Skeletal muscle tissue (tissue), 4 donors: ENCODE results near the gene CBFB. TPM values are rescaled to one million over a fixed set of nuclear protein-coding genes. Genes with fewer than 3 reads are reported as not detected.

Experiments used
- H3K27ac ChIP-seq: one replicate; pipeline ENCODE4 v1.7.0; 2013; ENCODE audit warnings: mild to moderate bottlenecking, low read depth, low read length, inconsistent platforms
- H3K27me3 ChIP-seq, 3 donors: one replicate each; pipeline ENCODE4 v1.7.0; 2013; ENCODE audit warnings: low read length in 3 of 3; ENCODE audit not compliant: control insufficient read depth in 3 of 3, insufficient read depth in 3 of 3
- H3K36me3 ChIP-seq, 3 donors: one replicate each; pipeline ENCODE4 v1.7.0; 2013; ENCODE audit warnings: low read length in 3 of 3; ENCODE audit not compliant: control insufficient read depth in 3 of 3, insufficient read depth in 3 of 3
- H3K4me1 ChIP-seq, 3 donors: one replicate each; pipeline ENCODE4 v1.7.0; 2013; ENCODE audit warnings: low read length in 3 of 3, mild to moderate bottlenecking in 3 of 3; ENCODE audit not compliant: control insufficient read depth in 3 of 3, insufficient read depth in 3 of 3
- H3K4me3 ChIP-seq, 3 donors: one replicate each; pipeline ENCODE4 v1.7.0; 2013; ENCODE audit warnings: low read length in 3 of 3
- H3K9ac ChIP-seq, 3 donors: one replicate each; pipeline ENCODE4 v1.7.0; 2013; ENCODE audit warnings: low read length in 3 of 3, mild to moderate bottlenecking in 3 of 3, moderate library complexity in 2 of 3, low read depth in 1 of 3
- H3K9me3 ChIP-seq, 3 donors: one replicate each; pipeline ENCODE4 v1.7.0; 2013; ENCODE audit warnings: low read length in 3 of 3; ENCODE audit not compliant: control insufficient read depth in 3 of 3
- total RNA-seq: library from RNA; depleted of rRNA; stranded (reverse); fragments of >200 nt; gene quantifications from one replicate; pipeline ENCODE4 v1.2.3, GENCODE V29; 2014
- donor health status: Osteomylitis.

Gene CBFB
- total RNA-seq, 1 donor from 2014 or later, result 33.9 TPM

- H3K9ac ChIP-seq, result no peak overlapping the region
- H3K4me3 ChIP-seq, result no peak overlapping the region
- H3K27me3 ChIP-seq, result no peaks in the 10 kb centered on the region
- H3K27ac ChIP-seq, result no peak overlapping the region
- peaks cover 27 to 43% (median 34%) of the 10 kb centered on the region in 3 donors for H3K36me3 ChIP-seq
- H3K9me3 ChIP-seq, result no peaks in the 10 kb centered on the region
- H3K4me1 ChIP-seq, result peaks cover 26 to 28% (median 27%) of the 10 kb centered on the region in 3 donors
These were observed 100.5 kb downstream of the CBFB start for GRCh38 chr16:67129422-67129821.

- Histone ChIP-seq H3K4me1 (peaks cover 0 to 7% (median 5%) of the 10 kb centered on the region in 3 donors), H3K4me3 (no peak overlapping the region), H3K9ac (no peak overlapping the region), H3K27ac (no peak overlapping the region), H3K9me3 (no peaks in the 10 kb centered on the region), H3K36me3 (peaks cover 62 to 81% (median 65%) of the 10 kb centered on the region in 3 donors), H3K27me3 (no peaks in the 10 kb centered on the region)
These were observed 108.7 kb downstream of the CBFB start for GRCh38 chr16:67137605-67138004.

DNA sequence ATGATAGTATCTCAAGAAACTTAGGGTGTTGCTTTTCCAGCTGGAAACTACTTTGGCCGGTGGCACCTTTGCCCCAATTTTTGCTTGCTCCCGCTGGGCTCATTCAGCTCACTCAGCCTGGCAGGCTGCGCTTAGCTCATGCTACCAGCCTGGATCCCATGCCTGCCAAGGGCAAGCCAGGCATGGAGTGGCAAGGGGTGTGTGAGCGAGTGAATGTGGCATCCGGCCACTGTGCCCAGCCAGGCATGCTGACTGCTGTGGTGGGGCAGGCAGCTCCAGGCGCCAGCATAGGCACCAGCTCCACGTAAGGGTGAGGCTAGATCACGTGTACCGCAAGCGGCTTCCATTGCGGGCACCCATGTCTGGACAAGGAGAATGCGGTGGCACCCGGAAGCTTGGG lies 112.4 kb downstream of the CBFB start:
- Histone ChIP-seq H3K9me3 (no peaks in the 10 kb centered on the region), H3K36me3 (peaks cover 73 to 88% (median 77%) of the 10 kb centered on the region in 3 donors), H3K27me3 (no peaks in the 10 kb centered on the region), H3K9ac (no peak overlapping the region), H3K4me3 (no peak overlapping the region), H3K4me1 (peaks cover 0 to 7% (median 5%) of the 10 kb centered on the region in 3 donors), H3K27ac (no peak overlapping the region)

- Histone ChIP-seq H3K9me3 (no peaks in the 10 kb centered on the region), H3K9ac (no peak overlapping the region), H3K4me3 (no peak overlapping the region), H3K27me3 (peaks cover 0 to under 1% (median 0%) of the 10 kb centered on the region in 3 donors), H3K27ac (no peak overlapping the region), H3K36me3 (peaks cover 80 to 90% (median 84%) of the 10 kb centered on the region in 3 donors), H3K4me1 (peaks cover 0 to 7% (median 5%) of the 10 kb centered on the region in 3 donors)
These were observed 113.4 kb downstream of the CBFB start for GRCh38 chr16:67142342-67142741.

- Histone ChIP-seq H3K4me1 (peaks cover 0 to 7% (median 5%) of the 10 kb centered on the region in 3 donors), H3K27me3 (peaks cover 0 to 21% (median 5%) of the 10 kb centered on the region in 3 donors), H3K27ac (no peak overlapping the region), H3K9me3 (no peaks in the 10 kb centered on the region), H3K4me3 (no peak overlapping the region), H3K36me3 (peaks cover 81 to 91% (median 85%) of the 10 kb centered on the region in 3 donors), H3K9ac (no peak overlapping the region)
These were observed 116.0 kb downstream of the CBFB start for GRCh38 chr16:67144943-67145342.

GRCh38 chr16:67145746-67146145 lies 116.8 kb downstream of the CBFB start:
- no peak overlapping the region for H3K4me3 ChIP-seq
- peaks cover 0 to 21% (median 12%) of the 10 kb centered on the region in 3 donors for H3K27me3 ChIP-seq
- no peaks in the 10 kb centered on the region for H3K9me3 ChIP-seq
- no peak overlapping the region for H3K9ac ChIP-seq
- H3K36me3 ChIP-seq, result peaks cover 74 to 83% (median 77%) of the 10 kb centered on the region in 3 donors
- H3K27ac ChIP-seq, result no peak overlapping the region
- peaks cover 4 to 8% (median 8%) of the 10 kb centered on the region in 3 donors for H3K4me1 ChIP-seq

DNA sequence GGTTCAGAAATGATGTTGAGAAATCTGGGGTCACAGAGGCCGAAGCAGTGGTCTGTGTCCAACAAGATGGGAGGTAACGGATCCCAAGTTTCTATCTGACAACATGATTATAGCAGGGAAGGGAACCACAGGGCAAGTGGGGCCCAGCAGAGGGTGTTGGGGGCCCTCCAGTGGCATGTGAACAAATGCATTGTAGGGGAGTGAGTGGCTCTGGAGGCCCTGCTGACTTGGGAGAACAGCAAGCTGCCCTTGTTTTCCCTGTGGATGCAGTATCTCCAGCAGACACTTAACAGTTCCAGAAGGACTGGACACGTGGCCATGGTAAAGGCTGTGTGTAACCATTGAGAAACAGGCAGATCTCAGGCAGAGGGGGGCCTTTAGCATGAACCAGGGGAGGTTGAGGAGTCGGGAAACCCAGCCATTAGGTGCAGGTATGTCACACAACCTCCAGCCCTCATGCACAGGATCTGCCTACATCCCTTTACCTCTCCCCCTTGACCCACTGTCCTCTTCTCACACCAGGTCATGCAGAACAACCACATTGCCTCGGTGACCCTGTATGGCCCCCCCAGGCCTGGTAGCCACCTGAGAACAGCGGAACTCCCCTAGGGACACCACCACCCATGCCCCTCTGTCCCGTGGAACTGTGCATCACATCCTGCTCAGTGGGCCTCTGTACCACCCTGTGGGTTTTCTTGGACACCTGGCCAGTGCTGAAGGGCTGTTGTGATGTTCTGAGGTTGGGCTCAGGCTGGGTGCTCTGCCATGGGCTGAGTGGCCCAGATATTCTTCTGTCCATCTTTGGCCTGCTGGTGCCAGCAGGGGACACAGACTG lies 117.8 kb downstream of the CBFB start:
- Histone ChIP-seq H3K9me3 (no peaks in the 10 kb centered on the region), H3K4me3 (no peak overlapping the region), H3K27me3 (peaks cover 0 to 21% (median 17%) of the 10 kb centered on the region in 3 donors)

DNA sequence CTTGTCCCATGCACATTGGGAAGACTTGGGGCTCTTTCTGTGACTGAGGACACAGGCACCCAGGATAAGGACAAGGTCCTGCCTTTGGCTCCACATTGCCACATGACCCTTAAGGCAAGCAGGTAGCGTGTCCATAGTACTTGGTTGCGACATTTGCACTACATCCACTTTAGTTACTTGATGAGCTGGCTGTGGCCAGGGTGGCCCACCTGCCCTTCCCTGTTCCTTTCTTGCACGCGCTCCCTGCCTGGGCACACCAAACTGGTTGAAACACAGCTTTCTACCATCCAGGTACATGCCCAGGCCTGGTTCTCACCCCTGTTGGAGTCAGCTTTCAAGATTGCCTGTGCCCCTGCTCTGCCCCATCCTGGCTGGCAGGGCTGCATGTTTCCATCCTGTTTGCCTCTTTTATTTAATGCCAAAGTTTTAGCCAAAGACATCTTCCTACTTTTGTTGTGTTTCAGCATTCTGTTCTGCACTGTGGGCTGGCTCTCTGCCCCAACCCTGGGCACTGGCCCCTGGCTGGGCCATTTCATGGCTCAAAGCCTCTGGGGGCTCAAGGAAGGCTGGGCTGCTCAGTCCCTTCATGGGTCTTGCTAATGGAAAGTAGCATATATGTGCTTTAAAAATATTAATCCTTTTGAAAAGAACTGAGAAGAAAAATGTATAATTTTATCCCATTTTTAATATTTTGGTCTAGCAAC lies 118.6 kb downstream of the CBFB start:
- no peaks in the 10 kb centered on the region for H3K9me3 ChIP-seq
- H3K4me1 ChIP-seq, result peaks cover 4 to 11% (median 9%) of the 10 kb centered on the region in 3 donors
- H3K4me3 ChIP-seq, result no peak overlapping the region
- H3K36me3 ChIP-seq, result peaks cover 57 to 65% (median 59%) of the 10 kb centered on the region in 3 donors
- H3K27ac ChIP-seq, result no peak overlapping the region
- H3K9ac ChIP-seq, result no peak overlapping the region
- H3K27me3 ChIP-seq, result peaks cover 0 to 21% (median 17%) of the 10 kb centered on the region in 3 donors

More for the DNA sequence above, 117.8 kb downstream of the CBFB start:
- H3K27ac ChIP-seq, result no peak overlapping the region
- peaks cover 64 to 73% (median 67%) of the 10 kb centered on the region in 3 donors for H3K36me3 ChIP-seq
- peaks cover 4 to 11% (median 9%) of the 10 kb centered on the region in 3 donors for H3K4me1 ChIP-seq
- H3K9ac ChIP-seq, result no peak overlapping the region

- Histone ChIP-seq H3K9ac (no peak overlapping the region), H3K36me3 (peaks cover 51 to 60% (median 55%) of the 10 kb centered on the region in 3 donors)
These were observed 119.3 kb downstream of the CBFB start for GRCh38 chr16:67148221-67148620.

More at GRCh38 chr16:67148221-67148620, 119.3 kb downstream of the CBFB start:
- Histone ChIP-seq H3K9me3 (no peaks in the 10 kb centered on the region), H3K4me3 (no peak overlapping the region), H3K27me3 (peaks cover 0 to 21% (median 20%) of the 10 kb centered on the region in 3 donors), H3K4me1 (peaks cover 4 to 11% (median 9%) of the 10 kb centered on the region in 3 donors), H3K27ac (no peak overlapping the region)
